Naive thymus-derived CD4-positive, alpha-beta T cell (primary cell): ENCODE measurements around the gene ENTPD5. TPM values are rescaled to one million over a fixed set of nuclear protein-coding genes. Genes with fewer than 3 reads are reported as not detected.

Source experiments
- ATAC-seq: fragments of 150-1000 bp; cut with Tn5 transposase; 2 replicates; pipeline ENCODE4 v1.10.0; 2021; ENCODE audit warnings: mild to moderate bottlenecking, moderate library complexity
- CTCF ChIA-PET: fragments of 350-600 bp; sonication (Branson Sonifier 250); formaldehyde crosslinking; loops from one replicate; lab custom pipeline; 2021; ENCODE audit warnings: antibody characterized with exemption; lab: Charles Lee
- POLR2A ChIA-PET: fragments of 350-600 bp; sonication (Branson Sonifier 250); formaldehyde crosslinking; loops from one replicate; lab custom pipeline; 2021; ENCODE audit warnings: antibody characterized with exemption, inconsistent platforms; lab: Charles Lee
- DNase-seq, 9 donors: peaks; one replicate each; pipeline versions ENCODE4 v3.0.0 to v3.0.0-alpha.2; 2020 to 2022; ENCODE audit warnings: mixed read lengths in 1 of 9
- H3K27ac ChIP-seq: one replicate; pipeline ENCODE4 v1.7.0; 2013; ENCODE audit warnings: mild to moderate bottlenecking, low read depth, low read length, moderate library complexity
- H3K27me3 ChIP-seq, 2 donors: one replicate each; pipeline ENCODE4 v1.7.0; 2013; ENCODE audit warnings: low read length in 2 of 2, mild to moderate bottlenecking in 2 of 2, moderate library complexity in 2 of 2; ENCODE audit not compliant: control insufficient read depth in 2 of 2, insufficient read depth in 2 of 2
- H3K36me3 ChIP-seq, 3 experiments: 1 replicate in 2 of 3; 2 replicates in 1 of 3; pipeline ENCODE4 v1.7.0; 2013; ENCODE audit warnings: low read length in 3 of 3, mild to moderate bottlenecking in 3 of 3, moderate library complexity in 1 of 3; ENCODE audit not compliant: insufficient read depth in 3 of 3, control insufficient read depth in 2 of 3
- H3K4me1 ChIP-seq, 2 donors: one replicate each; pipeline ENCODE4 v1.7.0; 2013; ENCODE audit warnings: low read length in 2 of 2, mild to moderate bottlenecking in 2 of 2, moderate library complexity in 1 of 2; ENCODE audit not compliant: control insufficient read depth in 2 of 2, insufficient read depth in 2 of 2
- H3K4me3 ChIP-seq: 2 replicates; pipeline ENCODE4 v1.7.0; 2013; ENCODE audit warnings: mild to moderate bottlenecking, low read length
- H3K9me3 ChIP-seq, 3 experiments: 1 replicate in 2 of 3; 2 replicates in 1 of 3; pipeline ENCODE4 v1.7.0; 2013; ENCODE audit warnings: low read length in 3 of 3; ENCODE audit not compliant: control insufficient read depth in 2 of 3
- H3K27ac Mint-ChIP-seq, 9 donors: one replicate each; pipeline ENCODE4 v1.8.0; 2020 to 2022; ENCODE audit warnings: mixed read lengths in 9 of 9, mild to moderate bottlenecking in 8 of 9, moderate library complexity in 5 of 9, inconsistent platforms in 2 of 9
- H3K27me3 Mint-ChIP-seq, 5 donors: one replicate each; pipeline ENCODE4 v1.8.0; 2021 to 2022; ENCODE audit warnings: mixed read lengths in 5 of 5, mild to moderate bottlenecking in 1 of 5
- H3K36me3 Mint-ChIP-seq, 5 donors: one replicate each; pipeline ENCODE4 v1.8.0; 2020 to 2022; ENCODE audit warnings: mixed read lengths in 5 of 5, mild to moderate bottlenecking in 3 of 5, inconsistent platforms in 1 of 5
- H3K4me1 Mint-ChIP-seq, 7 donors: one replicate each; pipeline ENCODE4 v1.8.0; 2020 to 2022; ENCODE audit warnings: mixed read lengths in 7 of 7, mild to moderate bottlenecking in 3 of 7, inconsistent platforms in 1 of 7
- H3K4me3 Mint-ChIP-seq, 10 donors: one replicate each; pipeline ENCODE4 v1.8.0; 2020 to 2022; ENCODE audit warnings: mild to moderate bottlenecking in 10 of 10, mixed read lengths in 10 of 10, moderate library complexity in 6 of 10, inconsistent platforms in 2 of 10
- H3K9me3 Mint-ChIP-seq, 11 donors: one replicate each; pipeline ENCODE4 v1.8.0; 2020 to 2022; ENCODE audit warnings: mixed read lengths in 11 of 11, mild to moderate bottlenecking in 4 of 11, inconsistent platforms in 1 of 11, moderate library complexity in 1 of 11
- intact Hi-C, 2 donors: fragments of 100-400 bp; cut with micrococcal nuclease; formaldehyde crosslinking; loops; one replicate each; pipeline ENCODE4 v1.15.1; 2023
- polyA plus RNA-seq, 2 donors: library from polyadenylated mRNA; unstranded; fragments of 300-500 nt; fragmentation: Illumina TruSeq; gene quantifications; one replicate each; pipeline ENCODE4 v1.2.3, GENCODE V29; 2021
- total RNA-seq, 6 experiments: library from RNA in 5 of 6; stranded (reverse) in 5 of 6; gene quantifications; 1 replicate in 5 of 6; 2 replicates in 1 of 6; pipeline ENCODE4 v1.2.3 and lab custom pipeline; 2021 to 2026

ENTPD5 gene
- total and polyA plus RNA-seq, 7 experiments from 2014 or later, result 4.2 to 17.1 (median 9.5) TPM

DNA sequence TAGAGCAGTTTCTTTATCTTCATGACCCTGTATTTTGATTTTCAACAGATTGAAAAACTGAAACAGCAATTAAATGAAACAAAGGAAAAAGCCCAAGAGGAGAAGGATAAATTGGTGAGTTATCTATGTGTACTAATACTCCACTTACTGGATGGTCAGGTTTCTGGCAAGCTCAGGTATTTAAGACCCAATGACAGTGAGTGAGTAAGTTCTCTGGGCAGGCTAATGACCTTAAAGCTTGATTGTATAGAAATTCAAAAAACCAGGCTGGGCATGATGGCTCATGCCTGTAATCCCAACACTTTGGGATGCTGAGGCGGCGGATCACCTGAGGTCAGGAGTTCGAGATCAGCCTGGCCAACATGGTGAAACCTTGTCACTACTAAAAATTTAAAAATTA, 10.0 kb upstream of the ENTPD5 start:
- Histone ChIP-seq H3K36me3 (no peaks in the 10 kb centered on the region), H3K4me3 (no peak overlapping the region), H3K27ac (no peak overlapping the region), H3K27me3 (no peaks in the 10 kb centered on the region), H3K4me1 (no peaks in the 10 kb centered on the region), H3K9me3 (no peaks in the 10 kb centered on the region)
- H3K36me3 Mint-ChIP-seq, result no peaks in the 10 kb centered on the region
- no peak overlapping the region for H3K4me3 Mint-ChIP-seq
- H3K27ac Mint-ChIP-seq, result no peak overlapping the region
- ATAC-seq (no peak), DNase-seq (no peak)
- ChIA-PET POLR2A (no interaction called here), CTCF (interaction anchor here (0.6 kb wide), 1 partner anchor 11 kb away, joined by 3 read pairs; no protein-coding TSS in a partner anchor)
- intact Hi-C loops, result no loop called here
- H3K9me3 Mint-ChIP-seq, result no peaks in the 10 kb centered on the region
- peaks cover 0 to 3% (median 0%) of the 10 kb centered on the region in 7 donors for H3K4me1 Mint-ChIP-seq
- peaks cover 0 to 3% (median 0%) of the 10 kb centered on the region in 5 donors for H3K27me3 Mint-ChIP-seq

DNA sequence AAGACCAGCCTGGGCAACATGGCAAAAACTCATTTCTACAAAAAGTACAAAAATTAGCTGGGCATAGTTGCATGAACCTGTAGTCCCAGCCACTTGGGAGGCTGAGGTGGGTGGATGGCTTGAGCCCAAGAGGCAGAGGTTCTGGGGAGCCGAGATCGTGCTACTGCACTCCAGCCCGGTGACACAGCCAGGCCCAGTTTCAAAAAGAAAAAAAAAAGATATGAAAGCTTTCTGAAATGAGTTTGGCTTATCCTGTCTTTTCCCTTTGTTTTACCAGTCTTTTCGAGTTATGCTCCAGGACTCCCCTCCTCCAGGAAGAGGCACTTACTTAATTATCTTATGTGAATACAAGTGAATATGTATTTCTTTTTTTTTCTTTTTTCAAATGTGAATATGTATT, 3.3 kb upstream of the ENTPD5 start:
- H3K36me3 Mint-ChIP-seq, result no peaks in the 10 kb centered on the region
- ChIA-PET CTCF (no interaction called here), POLR2A (interaction anchor here (0.6 kb wide), 2 partner anchors 21 to 946 kb away, joined by 3 to 8 read pairs; no protein-coding TSS in a partner anchor)
- no peak overlapping the region for H3K4me3 ChIP-seq
- H3K9me3 Mint-ChIP-seq, result no peaks in the 10 kb centered on the region
- H3K27me3 Mint-ChIP-seq, result peaks cover 0 to 5% (median 0%) of the 10 kb centered on the region in 5 donors
- ATAC-seq (no peak), DNase-seq (no peak)
- intact Hi-C loops, result no loop called here
- no peak overlapping the region for H3K27ac ChIP-seq
- no peak overlapping the region for H3K4me3 Mint-ChIP-seq
- H3K9me3 ChIP-seq, result no peaks in the 10 kb centered on the region
- no peak overlapping the region for H3K27ac Mint-ChIP-seq
- no peaks in the 10 kb centered on the region for H3K27me3 ChIP-seq
- H3K4me1 ChIP-seq, result peaks cover 6 to 10% of the 10 kb centered on the region in 2 donors
- peaks cover 0 to 5% (median 0%) of the 10 kb centered on the region in 3 experiments for H3K36me3 ChIP-seq
- H3K4me1 Mint-ChIP-seq, result peaks cover 7 to 19% (median 14%) of the 10 kb centered on the region in 7 donors

DNA sequence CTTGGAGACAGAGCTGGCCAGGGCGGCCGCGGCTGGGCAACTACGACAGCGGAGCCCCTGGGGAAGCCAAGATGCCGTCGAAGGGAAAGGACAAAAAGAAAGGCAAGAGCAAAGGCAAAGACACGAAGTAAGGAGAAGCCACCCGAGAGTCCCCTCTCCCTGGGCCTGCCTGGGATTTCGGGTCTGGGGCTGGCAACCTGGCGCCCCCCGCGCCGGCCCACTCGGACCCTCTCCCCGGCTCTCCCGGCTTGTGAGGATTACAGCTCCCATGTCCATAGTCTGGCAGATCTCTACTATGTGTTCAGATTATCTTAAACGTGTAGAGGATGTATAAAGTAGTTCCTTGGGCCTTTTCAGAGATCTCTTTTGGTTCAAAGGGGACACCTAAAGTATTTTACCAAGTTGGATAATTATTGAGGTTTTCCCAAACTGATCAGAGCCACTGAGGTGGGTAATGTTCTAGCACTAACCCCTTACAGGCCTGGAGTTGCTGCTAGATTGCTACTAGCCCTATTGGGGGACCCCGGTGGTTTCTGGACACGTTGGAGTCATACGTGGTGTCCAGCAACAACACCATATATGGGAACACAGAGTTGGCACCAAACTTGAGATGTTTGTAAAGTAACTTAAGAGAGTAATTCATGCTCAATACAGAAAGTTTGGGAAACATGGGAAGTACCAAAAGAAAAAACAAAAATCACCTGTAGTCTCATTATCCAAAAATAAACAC, 485 bp upstream of the ENTPD5 start:
- Histone ChIP-seq H3K4me1 (peaks cover 6 to 10% of the 10 kb centered on the region in 2 donors), H3K4me3 (peak overlapping the region; percentile 79), H3K27ac (peak overlapping the region; percentile 91), H3K27me3 (no peaks in the 10 kb centered on the region), H3K9me3 (no peaks in the 10 kb centered on the region), H3K36me3 (peaks cover 0 to 5% (median 0%) of the 10 kb centered on the region in 3 experiments)
- DNase-seq (no peak), ATAC-seq (no peak)
- H3K27ac Mint-ChIP-seq, result peak overlapping the region; percentile 88 to 98 (median 95)
- ChIA-PET POLR2A (interaction anchor here (0.6 to 2.6 kb wide), 6 partner anchors 12 to 724 kb away, joined by 3 to 9 read pairs (median 3); partner anchors contain the start of genes COQ6, FAM161B and RIOX1), CTCF (no interaction called here)
- H3K4me1 Mint-ChIP-seq, result peaks cover 7 to 24% (median 14%) of the 10 kb centered on the region in 7 donors
- H3K36me3 Mint-ChIP-seq, result no peaks in the 10 kb centered on the region
- H3K9me3 Mint-ChIP-seq, result no peaks in the 10 kb centered on the region
- H3K27me3 Mint-ChIP-seq, result peaks cover 0 to 3% (median 0%) of the 10 kb centered on the region in 5 donors
- intact Hi-C loops, result loop anchor here (1.0 to 2.0 kb wide), 12 partner anchors 19 to 1642 kb away; partner anchors contain the start of genes ALDH6A1 (in 2 of the 2), COQ6 (in 2 of the 2), FAM161B (in 2 of the 2) and LIN52 (in 2 of the 2)
- peak overlapping the region; percentile 80 to 96 (median 92) for H3K4me3 Mint-ChIP-seq

DNA sequence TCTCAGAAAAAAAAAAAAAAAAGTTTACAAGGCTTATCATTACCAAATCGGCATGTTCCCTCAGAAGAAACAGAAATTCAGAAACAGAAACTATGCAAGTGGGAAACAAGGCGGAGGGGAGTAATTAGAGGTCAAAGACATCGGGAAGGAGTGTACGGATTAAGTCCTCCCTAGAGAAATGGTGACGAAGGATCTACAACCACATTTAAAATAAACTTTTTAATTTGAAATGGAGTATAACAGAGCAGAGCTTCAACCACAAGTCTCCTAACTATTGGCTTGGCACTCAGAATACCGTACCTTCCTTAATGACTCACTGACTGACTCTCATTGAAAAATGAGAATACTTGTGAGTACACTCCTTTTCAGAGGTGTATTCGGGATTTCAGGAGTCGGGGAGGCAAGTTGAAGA, 908 bp downstream of the ENTPD5 start:
- Histone ChIP-seq H3K9me3 (no peaks in the 10 kb centered on the region), H3K4me3 (peak overlapping the region; percentile 66), H3K27me3 (no peaks in the 10 kb centered on the region), H3K36me3 (peaks cover 0 to 13% (median 0%) of the 10 kb centered on the region in 3 experiments), H3K27ac (peak overlapping the region; percentile 93), H3K4me1 (peaks cover 6 to 10% of the 10 kb centered on the region in 2 donors)
- Mint-ChIP-seq H3K4me1 (peaks cover 7 to 24% (median 14%) of the 10 kb centered on the region in 7 donors), H3K27me3 (peaks cover 0 to 2% (median 0%) of the 10 kb centered on the region in 5 donors), H3K9me3 (no peaks in the 10 kb centered on the region), H3K4me3 (peak overlapping the region; percentile 80 to 97 (median 94)), H3K27ac (peak overlapping the region; percentile 89 to 98 (median 96)), H3K36me3 (peaks cover 0 to 5% (median 0%) of the 10 kb centered on the region in 5 donors)
- ChIA-PET CTCF (no interaction called here), POLR2A (interaction anchor here (0.6 to 2.6 kb wide), 2 partner anchors 68 to 1108 kb away, joined by 3 to 9 read pairs; partner anchors contain the start of genes COQ6 and FAM161B)
- ATAC-seq (no peak), DNase-seq (peak in 6 of 9 donors; percentile 14 to 36 (median 20))
- intact Hi-C loops, result loop anchor here (2.0 kb wide), 4 partner anchors 131 to 959 kb away; partner anchors contain the start of genes ACOT6 (in 1 of the 2), RBM25 (in 1 of the 2) and ZNF410 (in 1 of the 2)

GRCh38 chr14:74015963-74016362, 3.1 kb downstream of the ENTPD5 start:
- Histone ChIP-seq H3K4me3 (no peak overlapping the region), H3K27ac (no peak overlapping the region), H3K27me3 (no peaks in the 10 kb centered on the region), H3K9me3 (no peaks in the 10 kb centered on the region), H3K36me3 (peaks cover 0 to 21% (median 0%) of the 10 kb centered on the region in 3 experiments), H3K4me1 (peaks cover 6 to 10% of the 10 kb centered on the region in 2 donors)
- Mint-ChIP-seq H3K4me3 (peak overlapping the region in 1 of 10 donors; percentile 29), H3K4me1 (peaks cover 7 to 24% (median 14%) of the 10 kb centered on the region in 7 donors), H3K27ac (no peak overlapping the region), H3K27me3 (no peaks in the 10 kb centered on the region), H3K36me3 (peaks cover 0 to 10% (median 4%) of the 10 kb centered on the region in 5 donors), H3K9me3 (no peaks in the 10 kb centered on the region)
- ATAC-seq, result no peak
- no peak for DNase-seq
- CTCF ChIA-PET, result no interaction called here
- POLR2A ChIA-PET, result interaction anchor here (0.5 to 0.8 kb wide), 3 partner anchors 68 to 1285 kb away, joined by 3 to 4 read pairs (median 3); partner anchors contain the start of gene ALDH6A1
- intact Hi-C loops, result no loop called here

- Mint-ChIP-seq H3K4me1 (peaks cover 4 to 24% (median 13%) of the 10 kb centered on the region in 7 donors), H3K27me3 (no peaks in the 10 kb centered on the region), H3K27ac (no peak overlapping the region), H3K9me3 (no peaks in the 10 kb centered on the region), H3K36me3 (peaks cover 0 to 11% (median 6%) of the 10 kb centered on the region in 5 donors), H3K4me3 (no peak overlapping the region)
- ChIA-PET POLR2A (no interaction called here), CTCF (no interaction called here)
- Histone ChIP-seq H3K4me3 (no peak overlapping the region), H3K27ac (no peak overlapping the region), H3K27me3 (no peaks in the 10 kb centered on the region), H3K4me1 (peaks cover 6 to 8% of the 10 kb centered on the region in 2 donors), H3K9me3 (no peaks in the 10 kb centered on the region), H3K36me3 (peaks cover 0 to 21% (median 0%) of the 10 kb centered on the region in 3 experiments)
- DNase-seq (no peak), ATAC-seq (no peak)
- intact Hi-C loops, result no loop called here
Measured at GRCh38 chr14:74015176-74015575, 3.9 kb downstream of the ENTPD5 start.
